Nephron (organoid): ENCODE measurements around the gene SSH2.
A peak's percentile ranks its signal among the peaks of the same experiment; 100 is the strongest.

ENCODE experiments used
- H3K27ac Mint-ChIP-seq, 3 experiments: 2 replicates each; pipeline ENCODE4 v1.8.0; 2020; ENCODE audit warnings: mixed read lengths in 3 of 3, mild to moderate bottlenecking in 2 of 3, moderate library complexity in 1 of 3
- H3K27me3 Mint-ChIP-seq: 2 replicates; pipeline ENCODE4 v1.8.0; 2021; ENCODE audit warnings: low read depth, mild to moderate bottlenecking, moderate library complexity, mixed read lengths
- H3K36me3 Mint-ChIP-seq: 2 replicates; pipeline ENCODE4 v1.8.0; 2020; ENCODE audit warnings: low read depth, mixed read lengths
- H3K4me1 Mint-ChIP-seq: 2 replicates; pipeline ENCODE4 v1.8.0; 2020; ENCODE audit warnings: mixed read lengths
- H3K4me3 Mint-ChIP-seq, 3 experiments: 2 replicates each; pipeline ENCODE4 v1.8.0; 2020; ENCODE audit warnings: mild to moderate bottlenecking in 3 of 3, mixed read lengths in 3 of 3, moderate library complexity in 2 of 3
- H3K9me3 Mint-ChIP-seq: 2 replicates; pipeline ENCODE4 v1.8.0; 2020; ENCODE audit warnings: mixed read lengths
- CTCF ChIP-seq, 3 experiments: fragments of 200-600 bp; sonication (generic); IDR thresholded peaks; one replicate each; pipeline ENCODE4 v1.5.0; 2021; ENCODE audit warnings: antibody characterized with exemption in 3 of 3; ENCODE audit not compliant: unreplicated experiment in 3 of 3

SSH2 gene

GRCh38 chr17:29667969-29668368, 262.1 kb downstream of the SSH2 start:
- peaks cover 5% of the 10 kb centered on the region for H3K4me1 Mint-ChIP-seq
- H3K36me3 Mint-ChIP-seq: peaks cover 43% of the 10 kb centered on the region
- H3K4me3 Mint-ChIP-seq: no peak overlapping the region
- no peaks in the 10 kb centered on the region for H3K9me3 Mint-ChIP-seq
- no peaks in the 10 kb centered on the region for H3K27me3 Mint-ChIP-seq
- no peak for TF ChIP-seq CTCF (IDR thresholded peaks at IDR 0.05; ENCODE audit: unreplicated experiment in 3 of 3)
- no peak overlapping the region for H3K27ac Mint-ChIP-seq

- H3K27me3 Mint-ChIP-seq: no peaks in the 10 kb centered on the region
- no peak overlapping the region for H3K4me3 Mint-ChIP-seq
- TF ChIP-seq CTCF (IDR thresholded peaks at IDR 0.05; ENCODE audit: unreplicated experiment in 3 of 3): no peak
- peak overlapping the region in 1 of 3 experiments; percentile 72 for H3K27ac Mint-ChIP-seq
- peaks cover 11% of the 10 kb centered on the region for H3K4me1 Mint-ChIP-seq
- H3K9me3 Mint-ChIP-seq: no peaks in the 10 kb centered on the region
- peaks cover 42% of the 10 kb centered on the region for H3K36me3 Mint-ChIP-seq
These were observed 264.6 kb downstream of the SSH2 start for GRCh38 chr17:29665481-29665810.

- peak overlapping the region in 1 of 3 experiments; percentile 72 for H3K27ac Mint-ChIP-seq
- peaks cover 11% of the 10 kb centered on the region for H3K4me1 Mint-ChIP-seq
- no peak for TF ChIP-seq CTCF (IDR thresholded peaks at IDR 0.05; ENCODE audit: unreplicated experiment in 3 of 3)
- peaks cover 44% of the 10 kb centered on the region for H3K36me3 Mint-ChIP-seq
- no peaks in the 10 kb centered on the region for H3K9me3 Mint-ChIP-seq
- H3K4me3 Mint-ChIP-seq: no peak overlapping the region
- H3K27me3 Mint-ChIP-seq: no peaks in the 10 kb centered on the region
These were observed 265.1 kb downstream of the SSH2 start for GRCh38 chr17:29664743-29665480.

GRCh38 chr17:29663155-29663554, 266.9 kb downstream of the SSH2 start:
- no peaks in the 10 kb centered on the region for H3K27me3 Mint-ChIP-seq

DNA sequence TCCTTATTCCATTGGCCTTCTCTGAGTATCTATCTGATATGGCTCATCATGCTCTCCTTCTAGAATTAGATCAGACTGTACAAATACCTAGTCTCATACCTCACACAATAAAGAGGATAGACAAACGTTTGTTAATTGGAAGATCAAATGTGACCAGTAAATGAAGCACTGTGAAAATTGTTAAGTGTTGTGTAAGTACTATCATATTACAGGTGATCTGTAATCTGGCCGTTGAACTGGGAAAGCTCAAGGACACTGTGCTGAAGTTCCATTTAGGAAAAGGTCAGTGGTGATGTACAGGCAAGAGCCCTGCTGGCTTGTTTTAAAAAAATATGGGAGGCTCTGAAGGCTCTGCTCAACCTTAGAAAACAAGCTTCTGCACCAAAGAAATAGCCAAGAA, 268.8 kb downstream of the SSH2 start:
- no peak overlapping the region for H3K4me3 Mint-ChIP-seq
- H3K27ac Mint-ChIP-seq: no peak overlapping the region
- H3K4me1 Mint-ChIP-seq: peaks cover 11% of the 10 kb centered on the region
- H3K9me3 Mint-ChIP-seq: no peaks in the 10 kb centered on the region
- H3K36me3 Mint-ChIP-seq: peaks cover 34% of the 10 kb centered on the region
- no peaks in the 10 kb centered on the region for H3K27me3 Mint-ChIP-seq
- no peak for TF ChIP-seq CTCF (IDR thresholded peaks at IDR 0.05; ENCODE audit: unreplicated experiment in 3 of 3)

More at GRCh38 chr17:29663155-29663554, 266.9 kb downstream of the SSH2 start:
- H3K4me3 Mint-ChIP-seq: no peak overlapping the region
- no peaks in the 10 kb centered on the region for H3K9me3 Mint-ChIP-seq
- peak overlapping the region in 2 of 3 experiments; percentile 15 to 88 for H3K27ac Mint-ChIP-seq
- no peak for TF ChIP-seq CTCF (IDR thresholded peaks at IDR 0.05; ENCODE audit: unreplicated experiment in 3 of 3)
- peaks cover 11% of the 10 kb centered on the region for H3K4me1 Mint-ChIP-seq
- peaks cover 44% of the 10 kb centered on the region for H3K36me3 Mint-ChIP-seq

GRCh38 chr17:29659155-29659554, 270.9 kb downstream of the SSH2 start:
- H3K36me3 Mint-ChIP-seq: peaks cover 32% of the 10 kb centered on the region
- H3K4me1 Mint-ChIP-seq: peaks cover 11% of the 10 kb centered on the region
- no peaks in the 10 kb centered on the region for H3K9me3 Mint-ChIP-seq
- H3K4me3 Mint-ChIP-seq: no peak overlapping the region
- no peaks in the 10 kb centered on the region for H3K27me3 Mint-ChIP-seq
- no peak for TF ChIP-seq CTCF (IDR thresholded peaks at IDR 0.05; ENCODE audit: unreplicated experiment in 3 of 3)
- H3K27ac Mint-ChIP-seq: no peak overlapping the region
